IMR-90 (cell line): Measurements from ENCODE around the gene ANAPC1. TPM values are rescaled to one million over a fixed set of nuclear protein-coding genes. Genes with fewer than 3 reads are reported as not detected.
"Not testable (repeated sequence)": the region's sequence is repeated elsewhere in the genome, so short reads cannot be mapped to it uniquely, and the experiment has no call there.

ENCODE experiments used
- ATAC-seq: fragments of 200-7000 bp; cut with Tn5 transposase; 2 replicates; pipeline ENCODE4 v1.9.1; 2020; ENCODE audit warnings: low read depth, mild to moderate bottlenecking, moderate library complexity
- BruUV-seq: library from RNA; stranded (reverse); fragments of 400-500 nt; replicated peaks from 2 replicates; lab custom pipeline; 2021; lab: Mats Ljungman, UMichigan
- CTCF ChIA-PET: fragments of 300-600 bp; formaldehyde crosslinking; extraction: SDS; loops from one replicate; lab custom pipeline; 2021; ENCODE audit warnings: antibody characterized with exemption; lab: Yijun Ruan, JAX
- POLR2A ChIA-PET: fragments of 300-600 bp; sonication (Branson Sonifier 250); formaldehyde crosslinking; loops from one replicate; lab custom pipeline; 2022; ENCODE audit warnings: antibody characterized with exemption; ENCODE audit not compliant: unreplicated experiment; lab: Charles Lee
- DNase-seq: peaks from one replicate; pipeline ENCODE4 v3.0.0; 2013
- H2AFZ ChIP-seq: replicated peaks from 2 replicates; pipeline ENCODE3; 2013; ENCODE audit warnings: low read length, mild to moderate bottlenecking; ENCODE audit not compliant: poor library complexity
- H2AK5ac ChIP-seq: 2 replicates; pipeline ENCODE4 v1.6.1; 2013; ENCODE audit warnings: low read depth, low read length, inconsistent platforms
- H2AK9ac ChIP-seq: replicated peaks from 2 replicates; pipeline ENCODE3; 2013; ENCODE audit warnings: mild to moderate bottlenecking, low read depth, low read length, moderate library complexity; ENCODE audit not compliant: poor library complexity
- H2BK120ac ChIP-seq: 2 replicates; pipeline ENCODE4 v1.6.1; 2013; ENCODE audit warnings: low read depth, low read length, inconsistent platforms
- H2BK15ac ChIP-seq: 3 replicates; pipeline ENCODE4 v1.6.1; 2013; ENCODE audit warnings: low read depth, low read length, inconsistent platforms
- H2BK20ac ChIP-seq: 2 replicates; pipeline ENCODE4 v1.6.1; 2013; ENCODE audit warnings: low read depth, mild to moderate bottlenecking, inconsistent platforms, low read length, moderate library complexity
- H2BK5ac ChIP-seq: 2 replicates; pipeline ENCODE4 v1.6.1; 2013; ENCODE audit warnings: mild to moderate bottlenecking, low read depth, low read length, inconsistent platforms; ENCODE audit not compliant: poor library complexity, severe bottlenecking
- H3K14ac ChIP-seq: replicated peaks from 2 replicates; pipeline ENCODE4 v1.6.1; 2013; ENCODE audit warnings: low read depth, low read length, inconsistent platforms
- H3K18ac ChIP-seq: 2 replicates; pipeline ENCODE4 v1.6.1; 2013; ENCODE audit warnings: low read depth, low read length, control low read depth
- H3K23ac ChIP-seq: 2 replicates; pipeline ENCODE4 v1.6.1; 2013; ENCODE audit warnings: low read depth, low read length, inconsistent platforms
- H3K27ac ChIP-seq: 2 replicates; pipeline ENCODE4 v1.5.1; 2013; ENCODE audit warnings: mild to moderate bottlenecking, control low read depth, low read length; ENCODE audit not compliant: insufficient read depth
- H3K27me3 ChIP-seq: 2 replicates; pipeline ENCODE4 v1.6.1; 2013; ENCODE audit warnings: low read length; ENCODE audit not compliant: control insufficient read depth, insufficient read depth
- H3K36me3 ChIP-seq: 2 replicates; pipeline ENCODE4 v1.6.1; 2013; ENCODE audit warnings: low read length, mixed read lengths; ENCODE audit not compliant: control insufficient read depth, insufficient read depth
- H3K4ac ChIP-seq: 2 replicates; pipeline ENCODE4 v1.6.1; 2013; ENCODE audit warnings: low read depth, low read length, inconsistent platforms
- H3K4me1 ChIP-seq: 2 replicates; pipeline ENCODE4 v1.6.1; 2013; ENCODE audit warnings: low read length, mixed read lengths; ENCODE audit not compliant: control insufficient read depth, insufficient read depth
- H3K4me2 ChIP-seq: 2 replicates; pipeline ENCODE4 v1.6.1; 2013; ENCODE audit warnings: low read depth, mild to moderate bottlenecking, control low read depth, low read length, moderate library complexity
- H3K4me3 ChIP-seq: 2 replicates; pipeline ENCODE4 v1.5.1; 2013; ENCODE audit warnings: low read depth, mild to moderate bottlenecking, control low read depth, low read length, moderate library complexity; ENCODE audit not compliant: insufficient read depth
- H3K56ac ChIP-seq: 2 replicates; pipeline ENCODE4 v1.6.1; 2013; ENCODE audit warnings: low read length, inconsistent platforms; ENCODE audit not compliant: insufficient read depth; ENCODE audit errors: extremely low read depth
- H3K79me1 ChIP-seq, 2 experiments: 2 replicates each; pipeline ENCODE4 v1.6.1; 2013; ENCODE audit warnings: low read length in 2 of 2, inconsistent platforms in 1 of 2, low read depth in 1 of 2
- H3K9ac ChIP-seq: 2 replicates; pipeline ENCODE4 v1.6.1; 2013; ENCODE audit warnings: low read depth, low read length, control low read depth
- H3K9me1 ChIP-seq: 2 replicates; pipeline ENCODE4 v1.6.1; 2013; ENCODE audit warnings: low read length, inconsistent platforms; ENCODE audit not compliant: insufficient read depth
- H3K9me3 ChIP-seq: 2 replicates; pipeline ENCODE4 v1.6.1; 2013; ENCODE audit warnings: low read length; ENCODE audit not compliant: control insufficient read depth, insufficient read depth
- H4K20me1 ChIP-seq: 2 replicates; pipeline ENCODE4 v1.6.1; 2013; ENCODE audit warnings: low read length, inconsistent platforms; ENCODE audit not compliant: insufficient read depth
- H4K5ac ChIP-seq: 2 replicates; pipeline ENCODE4 v1.6.1; 2013; ENCODE audit warnings: mild to moderate bottlenecking, low read depth, low read length, control low read depth
- H4K8ac ChIP-seq, 2 experiments: 2 replicates each; pipeline ENCODE4 v1.6.1; 2013; ENCODE audit warnings: low read depth in 2 of 2, low read length in 2 of 2, control low read depth in 1 of 2, inconsistent platforms in 1 of 2
- H4K91ac ChIP-seq: 2 replicates; pipeline ENCODE4 v1.6.1; 2013; ENCODE audit warnings: low read depth, low read length, inconsistent platforms; ENCODE audit not compliant: insufficient read depth
- WGBS, 2 experiments: methylation state at CpG; one replicate each; pipeline versions ENCODE4 v1.1.5 to v1.1.7; 2013; ENCODE audit warnings: missing lambda C conversion rate in 2 of 2; ENCODE audit not compliant: insufficient read length in 1 of 2; ENCODE audit errors: extremely low coverage in 2 of 2; 5-methylcytosine and 5-hydroxymethylcytosine counted together
- dilution Hi-C: fragments of 300-500 bp; cut with HindIII; formaldehyde crosslinking; loops from one replicate; pipeline ENCODE4 v1.14.3; 2018; ENCODE audit warnings: low sequenced_read_pairs; ENCODE audit not compliant: unreplicated experiment
- in situ Hi-C: fragments of 300-500 bp; cut with MboI; formaldehyde crosslinking; loops from 3 replicates; pipeline ENCODE4 v1.14.3; 2019; ENCODE audit warnings: low sequenced_read_pairs, inconsistent platforms, mixed read lengths
- intact Hi-C: fragments of 100-400 bp; cut with micrococcal nuclease; formaldehyde crosslinking; loops from 2 replicates; pipeline ENCODE4 v1.10.0; 2022
- polyA plus RNA-seq, 3 experiments: library from polyadenylated mRNA; depleted of rRNA; stranded (reverse); fragments of >200 nt; gene quantifications; 2 replicates each; pipeline ENCODE4 v1.2.3, GENCODE V29; 2012; ENCODE audit warnings: low replicate concordance in 1 of 3
- total RNA-seq: library from RNA; depleted of rRNA; stranded (reverse); fragments of >200 nt; gene quantifications from 2 replicates; pipeline ENCODE4 v1.2.3, GENCODE V29; 2012

ANAPC1 gene
- total and polyA plus RNA-seq, 2 of the 4 experiments (the other 2 are of a cell fraction): 14.6 to 50.7 TPM

DNA sequence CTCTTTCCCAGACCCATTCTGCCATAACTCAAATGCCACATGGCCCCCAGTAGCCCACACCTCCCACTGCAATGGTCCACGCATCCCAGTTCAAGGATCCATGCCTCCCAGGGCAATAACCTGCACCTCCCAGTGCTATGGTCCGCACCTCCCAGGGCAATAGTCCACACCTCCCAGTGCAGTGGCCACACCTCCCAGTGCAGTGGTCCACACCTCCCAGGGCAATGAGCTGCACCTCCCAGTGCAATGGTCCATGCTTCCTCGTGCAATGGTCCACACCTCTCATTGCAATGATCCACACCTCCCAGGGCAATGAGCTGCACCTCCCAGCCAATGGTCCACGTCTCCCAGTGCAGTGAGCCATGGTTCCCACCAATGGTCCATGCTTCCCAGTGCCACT is 135.6 kb downstream of the ANAPC1 start:
- H3K27ac ChIP-seq, DNase-seq, H3K27me3 ChIP-seq, H2AK5ac ChIP-seq, H2AFZ ChIP-seq, H3K23ac ChIP-seq, H3K79me1 ChIP-seq, H3K9me3 ChIP-seq, H3K4ac ChIP-seq, ATAC-seq, H4K5ac ChIP-seq, H3K14ac ChIP-seq, H2BK5ac ChIP-seq, H2BK15ac ChIP-seq, H2BK20ac ChIP-seq, H2AK9ac ChIP-seq, H3K4me1 ChIP-seq, intact Hi-C loops, dilution Hi-C loops, POLR2A ChIA-PET, H3K4me3 ChIP-seq, H3K9ac ChIP-seq, H3K4me2 ChIP-seq, BruUV-seq, H3K56ac ChIP-seq, H4K20me1 ChIP-seq, H3K18ac ChIP-seq, H2BK120ac ChIP-seq, H4K91ac ChIP-seq, H3K36me3 ChIP-seq, in situ Hi-C loops, H4K8ac ChIP-seq, H3K9me1 ChIP-seq, CTCF ChIA-PET: not testable (repeated sequence)
- WGBS, 2 experiments: no CpG with 5 or more reads among the region's 4 CpGs
